GM13977 (cell line): ENCODE data around the gene PATZ1.
"Not testable (repeated sequence)": the region's sequence is repeated elsewhere in the genome, so short reads cannot be mapped to it uniquely, and the experiment has no call there.

Source experiments
- DNase-seq: peaks from one replicate; pipeline ENCODE4 v3.0.0; 2012; ENCODE audit warnings: low spot score
- CTCF ChIP-seq: IDR thresholded peaks from 2 replicates; pipeline ENCODE4 v1.5.1; 2012; ENCODE audit warnings: mild to moderate bottlenecking, control low read depth; ENCODE audit not compliant: insufficient read depth; ENCODE audit errors: extremely low read depth, missing control alignments
- in situ Hi-C: fragments of 300-500 bp; cut with MboI; formaldehyde crosslinking; loops from one replicate; pipeline ENCODE4 v1.12.0; 2022; ENCODE audit warnings: low sequenced_read_pairs, low pct_unique_long_range_greater_than_20kb, mixed read lengths, inconsistent platforms; ENCODE audit not compliant: unreplicated experiment

Gene PATZ1

GRCh38 chr22:31346255-31346732 is at the start of gene PATZ1:
Gene PATZ1 (minus strand): TSS chr22:31346346. CDS start chr22:31345602, 744 bp downstream.
- DNase-seq = peak; percentile 93
- no peak for TF ChIP-seq CTCF
- in situ Hi-C loops = no loop called here

- in situ Hi-C loops = no loop called here
- no peak for TF ChIP-seq CTCF
- DNase-seq = no peak
Observed at GRCh38 chr22:31394326-31394725, 48.2 kb upstream of the PATZ1 start.

GRCh38 chr22:31393893-31394292 is 47.7 kb upstream of the PATZ1 start:
- no peak for DNase-seq
- in situ Hi-C loops = no loop called here
- TF ChIP-seq CTCF = no peak

- DNase-seq, in situ Hi-C loops: not testable (repeated sequence)
Observed at GRCh38 chr22:31378651-31379050, 32.5 kb upstream of the PATZ1 start.

- no peak for DNase-seq
- in situ Hi-C loops = no loop called here
- no peak for TF ChIP-seq CTCF
Observed at GRCh38 chr22:31378123-31378522, 32.0 kb upstream of the PATZ1 start.

- TF ChIP-seq CTCF = no peak
- no peak for DNase-seq
- in situ Hi-C loops = no loop called here
Observed at GRCh38 chr22:31377612-31378011, 31.5 kb upstream of the PATZ1 start.

GRCh38 chr22:31367426-31367825 is 21.3 kb upstream of the PATZ1 start:
- in situ Hi-C loops = no loop called here
- no peak for TF ChIP-seq CTCF
- DNase-seq = no peak
